NCI-H2171 treated with DMSO at 0.1 percent for 48 hours (cell line): ENCODE data around the gene TMX2.
A peak's percentile ranks its signal among the peaks of the same experiment; 100 is the strongest.
"Not testable (repeated sequence)": the region's sequence is repeated elsewhere in the genome, so short reads cannot be mapped to it uniquely, and the experiment has no call there.

Experiments used
- DNase-seq: peaks from one replicate; lab custom pipeline; 2025; lab: John Stamatoyannopoulos, UW

The TMX2 gene, protein sequence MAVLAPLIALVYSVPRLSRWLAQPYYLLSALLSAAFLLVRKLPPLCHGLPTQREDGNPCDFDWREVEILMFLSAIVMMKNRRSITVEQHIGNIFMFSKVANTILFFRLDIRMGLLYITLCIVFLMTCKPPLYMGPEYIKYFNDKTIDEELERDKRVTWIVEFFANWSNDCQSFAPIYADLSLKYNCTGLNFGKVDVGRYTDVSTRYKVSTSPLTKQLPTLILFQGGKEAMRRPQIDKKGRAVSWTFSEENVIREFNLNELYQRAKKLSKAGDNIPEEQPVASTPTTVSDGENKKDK

DNA sequence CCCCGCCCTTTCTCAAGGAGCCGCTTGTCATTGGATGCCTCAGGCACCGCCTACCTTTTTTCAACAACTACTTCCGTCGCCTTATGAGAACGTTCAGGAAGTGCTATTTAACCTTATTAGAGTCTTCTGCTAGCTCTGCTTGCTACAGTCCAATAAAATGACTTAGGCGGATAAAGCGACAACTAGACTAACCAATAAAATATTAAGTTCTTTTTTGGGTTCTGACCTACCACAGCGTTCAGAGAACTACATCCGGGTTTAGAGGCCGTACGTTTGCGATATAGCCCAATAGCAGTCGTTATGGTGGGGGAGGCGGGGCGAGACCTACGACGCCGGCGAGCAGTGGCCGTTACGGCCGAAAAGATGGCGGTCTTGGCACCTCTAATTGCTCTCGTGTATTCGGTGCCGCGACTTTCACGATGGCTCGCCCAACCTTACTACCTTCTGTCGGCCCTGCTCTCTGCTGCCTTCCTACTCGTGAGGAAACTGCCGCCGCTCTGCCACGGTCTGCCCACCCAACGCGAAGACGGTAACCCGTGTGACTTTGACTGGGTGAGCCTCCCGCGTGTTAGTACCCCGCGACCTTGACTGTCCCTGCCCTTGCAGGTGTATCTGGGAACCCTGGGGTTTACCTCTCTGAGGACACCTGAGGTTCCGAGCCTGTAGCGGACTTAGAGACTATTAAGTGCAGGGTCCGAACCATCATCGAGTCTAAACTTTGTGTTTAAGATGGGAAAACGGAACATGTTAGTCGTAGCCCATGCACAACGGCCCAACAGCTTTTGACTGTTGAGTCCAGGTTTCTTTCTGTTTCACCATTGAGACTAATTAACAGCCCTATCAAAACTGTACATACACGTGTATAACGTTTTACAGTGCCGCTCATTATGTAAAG lies at the start of gene TMX2:
TMX2 (plus strand) TSS at position 338 of the 895 bp plus-strand sequence; CDS start at position 364, 26 bp downstream.
- peak; percentile 97 for DNase-seq

DNA sequence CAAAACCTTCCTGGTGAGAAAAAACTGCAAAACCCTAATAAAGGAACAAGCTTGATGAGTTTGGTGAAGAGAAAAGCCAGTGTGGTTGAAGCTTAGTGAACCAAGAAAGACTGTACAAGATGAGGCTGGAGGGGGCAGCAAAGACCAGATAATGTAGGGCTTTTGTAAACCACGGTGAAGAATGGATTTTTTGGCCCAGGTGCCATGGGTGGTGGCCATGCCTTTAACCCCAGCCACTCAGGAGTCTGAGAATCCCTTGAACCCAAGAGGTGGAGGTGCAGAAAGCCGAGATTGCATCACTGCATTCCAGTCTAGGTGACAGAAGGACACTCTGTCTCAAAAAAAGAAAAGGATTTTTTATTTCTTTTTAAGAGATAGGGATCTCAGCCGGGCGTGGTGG lies 49.5 kb upstream of the TMX2 start:
- no peak for DNase-seq

DNA sequence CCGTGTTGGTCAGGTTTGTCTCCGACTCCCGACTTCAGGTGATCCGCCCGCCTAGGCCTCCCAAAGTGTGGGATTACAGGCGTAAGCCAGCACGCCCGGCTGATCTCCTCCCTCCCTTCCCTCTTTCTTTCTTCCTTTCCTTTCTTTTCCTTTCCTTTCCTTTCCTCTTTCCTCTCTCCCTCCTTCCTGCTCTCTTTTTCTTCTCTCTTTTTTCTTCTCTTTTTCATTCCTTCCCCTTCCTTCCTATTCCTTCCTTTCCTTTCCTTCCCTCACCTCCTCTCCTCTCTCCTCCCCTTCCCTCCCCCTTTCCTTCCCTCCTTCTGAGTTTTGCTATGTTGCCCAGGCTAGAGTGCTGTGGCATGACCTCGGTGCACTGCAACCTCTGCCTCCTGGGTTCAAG lies 48.4 kb upstream of the TMX2 start:
- no peak for DNase-seq

DNA sequence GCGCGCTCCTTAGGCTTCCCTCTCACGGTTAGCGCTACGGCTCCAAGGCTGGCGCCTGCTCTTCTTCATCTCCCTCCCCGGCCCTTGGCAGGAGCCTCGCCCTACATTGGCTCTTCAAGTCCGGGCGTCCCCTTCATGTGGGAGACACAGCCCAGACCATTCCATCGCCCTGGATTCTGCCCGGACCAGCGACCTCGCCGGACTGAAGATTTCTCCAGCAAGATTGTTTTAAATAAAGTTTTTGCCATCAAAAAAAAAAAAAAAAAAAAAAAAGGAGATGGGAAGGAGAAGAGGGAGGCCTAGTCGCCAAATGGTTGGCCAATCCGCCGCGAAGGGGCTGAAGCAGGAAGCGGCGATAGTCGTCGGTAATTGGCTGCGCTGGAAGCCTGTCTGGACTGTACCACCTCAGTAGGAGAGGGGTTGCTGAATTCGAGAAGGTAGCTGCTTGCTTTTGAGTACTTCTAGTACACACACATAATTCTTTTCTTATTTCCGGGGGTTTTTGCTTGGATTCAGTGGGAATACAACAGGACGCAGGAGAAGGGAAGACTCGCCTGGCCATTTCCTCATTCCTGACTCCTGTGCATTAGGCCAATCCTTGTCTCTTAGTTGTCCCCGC lies 45.2 kb upstream of the TMX2 start:
- peak; percentile 100 for DNase-seq

DNA sequence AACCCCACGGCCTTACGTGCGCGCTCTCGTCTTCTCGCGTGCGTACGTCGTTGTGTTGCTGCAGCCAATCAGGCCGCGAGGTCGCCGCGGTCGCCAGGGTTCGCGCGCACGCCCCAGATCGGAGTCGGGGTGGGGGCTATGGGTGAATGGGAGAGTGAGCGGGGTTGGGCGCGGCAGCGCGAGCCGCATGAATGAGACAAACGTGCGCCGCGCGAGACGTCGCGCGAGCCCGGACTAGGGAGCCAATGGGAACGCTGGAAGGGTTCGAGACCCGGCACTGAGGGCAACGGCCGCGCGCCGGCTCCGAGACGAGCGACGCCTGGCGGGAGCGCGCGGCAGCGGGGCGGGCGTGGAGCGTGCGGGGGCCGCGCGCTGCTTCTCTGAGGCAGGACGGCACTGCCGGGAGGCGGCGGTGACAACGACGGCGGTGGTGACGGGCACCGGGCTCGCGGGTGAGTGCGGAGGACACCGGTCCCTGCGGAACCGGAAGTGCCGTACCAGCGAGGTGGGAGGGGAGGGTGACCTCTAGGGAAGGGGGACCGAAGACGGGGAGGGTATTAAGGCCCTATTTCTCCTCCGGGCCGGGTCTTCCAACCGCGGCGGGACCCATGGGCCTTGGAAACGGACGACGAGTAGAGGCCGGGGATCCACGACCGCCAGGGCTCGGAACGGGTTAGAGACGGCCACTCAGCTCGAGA lies 44.5 kb upstream of the TMX2 start, which contains the start of gene ZDHHC5:
ZDHHC5 (plus strand) TSS at position 379 of the 698 bp plus-strand sequence. CDS start 4,977 bp downstream, outside the sequence.
- peak; percentile 100 for DNase-seq

DNA sequence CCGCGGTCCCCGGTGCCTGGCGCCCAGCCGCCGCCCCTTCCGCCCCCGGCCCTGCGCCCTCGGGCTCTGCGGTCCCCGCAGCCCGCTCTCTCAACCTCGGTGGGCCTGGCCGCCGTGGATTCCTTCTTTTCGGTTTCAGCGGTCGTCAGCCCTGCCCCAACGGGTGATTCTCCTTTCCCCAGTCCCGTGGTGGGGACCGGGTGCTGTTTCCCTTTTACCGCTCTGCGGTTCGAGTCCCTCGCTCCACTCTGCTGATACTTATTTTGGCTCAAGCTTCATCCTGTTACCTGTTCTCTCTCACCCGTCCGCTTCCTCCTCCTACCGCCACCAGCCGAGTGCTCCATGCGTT lies 44.0 kb upstream of the TMX2 start:
- DNase-seq: peak; percentile 65

DNA sequence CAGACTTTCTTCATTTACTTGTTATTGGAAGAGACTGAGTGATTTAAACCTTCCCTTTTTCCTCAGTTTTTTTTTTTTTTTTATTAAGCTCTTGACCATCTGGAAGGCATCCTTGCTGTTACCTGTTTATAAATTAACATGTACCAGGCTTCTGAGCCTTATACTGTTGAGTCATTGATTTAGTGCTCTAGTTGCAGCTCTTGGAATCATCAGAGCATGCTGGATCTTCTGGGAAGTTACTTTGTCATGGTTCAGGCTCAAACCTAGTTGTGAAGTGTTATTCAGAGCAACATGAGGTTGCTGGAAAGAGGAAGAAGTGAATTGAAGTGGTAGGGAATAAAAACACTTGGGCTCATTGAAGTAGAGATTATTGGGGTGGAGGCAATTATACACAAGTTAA lies 38.1 kb upstream of the TMX2 start:
- DNase-seq: peak; percentile 2

DNA sequence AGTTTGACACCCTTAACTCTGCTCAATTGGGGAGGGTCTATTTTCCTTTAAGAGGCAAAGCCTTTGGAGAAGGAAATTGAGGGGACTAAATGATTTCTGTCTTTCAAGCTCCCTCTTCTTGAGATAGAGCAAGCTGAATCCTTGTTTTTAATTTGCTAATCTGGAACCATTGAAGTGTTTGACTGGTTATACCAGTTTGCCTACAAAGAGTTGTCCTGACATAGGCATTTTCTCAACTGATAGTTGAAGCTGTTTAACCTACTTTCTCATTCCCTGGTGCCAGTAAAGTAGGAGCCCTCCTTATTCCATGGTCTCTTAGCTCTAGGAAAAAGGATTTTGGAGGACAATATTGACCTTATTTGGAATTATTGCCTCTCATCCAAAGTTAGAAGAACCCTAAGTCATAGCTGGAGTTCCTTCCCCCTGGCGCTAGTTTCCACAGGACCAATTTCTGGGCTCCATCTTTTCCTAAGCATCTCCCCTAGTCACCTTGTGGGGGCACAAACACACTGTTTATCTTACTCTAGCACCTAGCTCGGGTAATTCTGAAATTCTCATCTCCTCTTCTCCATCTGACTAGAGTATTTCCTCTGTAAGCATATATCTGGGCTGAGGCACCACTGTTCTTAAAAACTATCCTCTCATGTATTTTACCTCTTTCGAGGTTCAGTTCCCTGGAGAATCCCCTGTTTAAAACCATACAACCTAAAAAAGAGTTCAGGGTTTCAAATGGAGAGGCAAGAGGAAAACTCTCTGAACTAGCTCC lies 37.0 kb upstream of the TMX2 start:
- no peak for DNase-seq

DNA sequence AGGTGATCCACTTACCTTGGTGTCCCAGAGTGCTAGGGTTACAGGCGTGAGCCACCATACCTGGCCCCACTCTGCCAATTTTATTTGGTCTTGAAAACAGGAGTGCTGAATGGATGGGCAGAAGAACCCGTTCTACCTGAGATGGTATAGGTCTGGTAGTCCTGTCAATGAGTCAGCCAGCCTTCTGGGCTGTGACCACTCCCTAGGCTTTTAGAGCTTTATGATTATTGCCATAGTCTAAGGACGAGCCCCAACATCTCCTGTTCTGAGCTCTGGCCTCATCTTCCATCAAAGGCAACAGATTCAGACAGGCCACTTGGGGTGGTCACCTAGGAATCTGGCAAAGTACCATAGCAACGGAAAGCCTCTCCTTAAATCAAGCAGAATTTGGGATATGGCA lies 33.0 kb upstream of the TMX2 start:
- DNase-seq: no peak

DNA sequence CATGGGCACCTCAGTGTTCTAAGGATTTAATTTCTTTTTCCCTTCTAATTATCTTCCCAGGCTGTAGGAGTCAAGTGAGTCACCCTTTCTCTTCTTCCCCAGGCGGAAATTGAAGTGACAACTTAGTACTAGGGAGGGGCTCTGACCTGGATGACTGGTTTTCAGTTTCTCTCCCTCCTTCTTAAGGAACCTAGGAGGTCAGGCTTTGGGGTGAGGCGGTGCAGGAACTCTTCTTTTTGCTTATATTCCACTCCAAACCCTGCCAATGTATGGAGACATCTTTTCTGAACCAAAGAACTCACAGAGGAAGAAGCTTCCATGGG lies 31.9 kb upstream of the TMX2 start:
- DNase-seq: no peak

DNA sequence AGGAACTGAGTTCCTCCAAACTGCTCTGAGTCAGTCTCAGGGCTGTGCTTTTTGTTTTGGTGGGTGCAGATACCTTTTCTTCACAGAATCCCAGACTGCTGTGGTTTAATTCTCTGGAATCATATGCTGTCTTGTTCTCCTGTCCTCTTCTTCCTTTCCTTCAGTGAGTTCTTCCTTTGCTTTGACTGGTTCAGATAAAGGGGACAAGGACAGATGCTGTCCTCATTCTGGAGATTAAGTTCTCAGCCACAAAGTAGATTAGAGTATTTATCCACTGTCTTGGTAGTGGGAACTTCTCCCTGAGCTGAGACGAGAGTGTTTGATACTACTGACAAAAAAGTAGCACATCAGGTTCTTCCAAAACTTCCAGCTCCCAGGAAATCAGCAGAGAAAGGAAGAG lies 31.2 kb upstream of the TMX2 start:
- DNase-seq: no peak

DNA sequence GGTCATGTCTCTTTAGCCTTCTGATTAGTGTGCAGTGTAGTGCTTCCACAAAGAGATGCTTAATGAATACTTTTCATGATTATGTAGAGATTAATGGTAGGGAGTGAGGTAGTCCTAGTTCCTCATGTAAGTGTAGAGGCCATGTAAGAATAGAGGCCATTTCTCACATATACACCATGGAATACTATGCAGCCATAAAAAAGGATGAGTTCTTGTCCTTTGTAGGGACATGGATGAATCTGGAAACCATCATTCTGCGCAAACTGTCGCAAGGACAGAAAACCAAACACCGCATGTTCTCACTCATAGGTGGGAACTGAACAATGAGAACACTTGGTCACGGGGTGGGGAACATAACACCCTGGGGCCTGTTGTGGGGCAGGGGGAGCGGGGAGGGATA lies 21.9 kb upstream of the TMX2 start:
- not testable (repeated sequence) for DNase-seq

DNA sequence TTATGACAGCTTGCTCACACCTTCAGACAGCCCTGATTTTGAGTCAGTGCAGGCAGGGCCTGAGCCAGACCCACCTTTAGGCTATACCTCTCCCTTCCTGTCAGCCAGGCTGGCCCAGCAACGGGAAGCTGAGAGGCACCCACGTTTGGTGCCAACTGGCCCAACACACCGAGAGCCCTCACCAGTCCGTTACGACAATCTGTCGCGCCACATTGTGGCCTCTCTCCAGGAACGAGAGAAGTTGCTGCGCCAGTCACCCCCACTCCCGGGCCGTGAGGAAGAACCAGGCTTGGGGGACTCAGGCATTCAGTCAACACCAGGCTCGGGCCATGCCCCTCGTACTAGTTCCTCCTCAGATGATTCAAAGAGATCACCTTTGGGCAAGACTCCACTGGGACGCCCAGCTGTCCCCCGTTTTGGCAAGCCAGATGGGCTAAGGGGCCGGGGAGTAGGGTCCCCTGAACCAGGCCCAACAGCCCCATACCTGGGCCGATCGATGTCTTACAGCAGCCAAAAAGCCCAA lies 13.5 kb upstream of the TMX2 start:
- DNase-seq: no peak

DNA sequence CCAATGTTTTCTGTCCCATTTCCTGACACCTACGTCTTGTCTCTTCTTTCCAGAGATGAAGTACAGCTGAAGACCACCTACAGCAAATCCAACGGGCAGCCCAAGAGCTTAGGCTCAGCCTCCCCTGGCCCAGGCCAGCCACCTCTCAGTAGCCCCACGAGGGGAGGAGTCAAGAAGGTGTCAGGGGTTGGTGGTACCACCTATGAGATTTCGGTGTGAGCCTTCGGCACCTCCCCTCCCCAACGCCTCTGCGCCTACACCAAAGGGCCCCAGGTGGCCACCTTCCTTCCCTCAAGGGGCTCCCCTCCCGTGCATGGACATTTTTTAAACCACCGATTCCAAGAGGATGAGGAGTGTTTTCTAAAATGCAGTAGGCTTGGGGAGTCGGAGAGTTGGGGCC lies 12.6 kb upstream of the TMX2 start:
- no peak for DNase-seq

DNA sequence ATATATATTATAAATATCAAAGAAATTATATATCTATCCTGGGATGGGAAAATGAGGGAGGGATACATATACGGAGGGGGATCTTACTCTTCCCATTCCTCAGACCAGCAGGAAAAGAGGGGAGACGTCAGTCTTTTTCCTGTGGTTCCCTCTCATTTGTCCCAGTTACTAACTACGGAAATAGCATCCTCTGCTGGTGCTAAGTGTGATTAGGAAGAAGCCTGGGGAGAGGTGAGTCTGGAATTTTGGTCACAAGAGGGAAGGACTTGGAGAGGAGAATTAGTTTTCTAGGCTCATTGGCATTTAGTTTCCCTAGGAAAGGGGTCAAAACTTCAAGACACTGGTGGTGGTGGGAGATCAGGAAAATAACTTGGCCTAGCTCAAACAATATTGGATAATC lies 12.0 kb upstream of the TMX2 start:
- no peak for DNase-seq

DNA sequence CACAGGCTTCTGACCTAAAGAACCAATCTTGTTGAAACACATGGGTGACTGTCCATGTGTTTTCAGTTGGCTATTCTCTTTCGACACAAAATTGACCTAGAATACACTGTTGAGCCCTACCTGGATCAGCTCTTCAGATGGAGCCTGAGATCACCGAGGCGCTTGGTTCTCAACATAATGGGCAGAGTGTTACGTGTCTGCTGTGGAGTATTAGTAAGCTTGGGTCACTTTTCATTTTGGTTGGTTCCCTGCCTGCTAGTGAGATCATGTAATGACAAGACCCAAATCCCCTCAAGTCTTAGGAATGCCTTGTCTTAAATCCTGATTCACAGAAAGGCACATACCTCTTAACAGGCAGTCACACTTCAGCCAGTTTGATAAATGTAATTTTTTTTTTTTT lies 9.1 kb upstream of the TMX2 start:
- DNase-seq: no peak

DNA sequence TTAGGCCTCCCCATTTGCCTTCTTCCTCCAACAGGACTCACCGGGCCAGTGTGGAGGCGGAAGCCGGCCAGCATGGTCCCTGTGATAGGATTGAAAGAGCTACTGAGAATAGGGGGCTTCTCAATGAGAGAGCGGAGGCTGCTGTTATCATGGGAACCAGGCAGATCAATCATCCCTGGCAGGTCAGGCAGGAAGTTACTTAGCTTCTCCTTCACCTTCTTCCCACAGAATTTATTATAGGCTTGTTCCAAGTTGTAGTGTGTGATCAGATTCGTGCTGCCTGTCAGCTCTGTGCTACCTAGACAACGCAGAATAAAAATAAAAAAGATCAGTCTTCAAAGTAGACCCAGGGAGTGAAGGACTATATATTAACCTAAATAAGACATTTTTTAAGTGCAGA lies 7.5 kb upstream of the TMX2 start:
- no peak for DNase-seq

DNA sequence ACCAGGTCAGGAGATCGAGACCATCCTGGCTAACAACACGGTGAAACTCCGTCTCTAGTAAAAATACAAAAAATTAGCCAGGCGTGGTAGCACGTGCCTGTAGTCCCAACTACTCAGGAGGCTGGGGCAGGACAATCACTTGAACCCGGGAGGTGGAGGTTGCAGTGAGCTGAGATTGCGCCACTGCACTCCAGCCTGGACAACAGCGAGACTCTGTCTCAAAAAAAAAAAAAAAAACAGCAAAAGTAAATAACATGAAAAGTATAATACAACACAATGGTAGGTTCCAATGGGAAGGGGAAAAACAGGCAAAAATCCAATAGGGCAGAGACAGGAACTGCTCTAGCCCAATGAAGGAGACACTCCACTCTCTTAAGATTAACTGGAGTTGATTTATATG lies 7.0 kb upstream of the TMX2 start:
- DNase-seq: not testable (repeated sequence)

DNA sequence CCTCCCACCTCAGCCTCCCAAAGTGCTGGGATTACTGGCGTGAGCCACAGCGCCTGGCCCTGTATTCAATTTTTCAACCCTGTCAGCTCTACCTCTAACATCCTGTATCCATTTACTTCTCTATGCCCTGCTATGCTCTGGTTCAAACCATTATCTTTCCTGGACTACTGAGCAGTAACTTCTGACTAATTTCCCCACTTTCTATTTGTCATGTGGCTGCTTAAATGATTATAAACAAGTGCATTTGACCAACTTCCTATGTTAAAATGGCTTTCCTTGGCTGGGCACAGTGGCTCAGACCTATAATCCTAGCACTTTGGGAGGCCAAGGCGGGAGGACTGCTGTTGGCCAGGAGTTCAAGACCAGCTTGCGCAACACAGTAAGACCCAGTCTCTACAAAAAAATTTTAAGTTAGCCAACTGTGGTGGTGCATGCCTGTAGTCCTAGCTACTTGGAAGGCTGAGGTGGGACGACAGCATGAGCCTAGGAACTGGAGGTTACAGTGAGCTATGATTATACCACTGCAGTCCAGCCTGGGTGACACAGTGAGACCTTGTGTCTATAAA lies 2.5 kb upstream of the TMX2 start:
- no peak for DNase-seq

DNA sequence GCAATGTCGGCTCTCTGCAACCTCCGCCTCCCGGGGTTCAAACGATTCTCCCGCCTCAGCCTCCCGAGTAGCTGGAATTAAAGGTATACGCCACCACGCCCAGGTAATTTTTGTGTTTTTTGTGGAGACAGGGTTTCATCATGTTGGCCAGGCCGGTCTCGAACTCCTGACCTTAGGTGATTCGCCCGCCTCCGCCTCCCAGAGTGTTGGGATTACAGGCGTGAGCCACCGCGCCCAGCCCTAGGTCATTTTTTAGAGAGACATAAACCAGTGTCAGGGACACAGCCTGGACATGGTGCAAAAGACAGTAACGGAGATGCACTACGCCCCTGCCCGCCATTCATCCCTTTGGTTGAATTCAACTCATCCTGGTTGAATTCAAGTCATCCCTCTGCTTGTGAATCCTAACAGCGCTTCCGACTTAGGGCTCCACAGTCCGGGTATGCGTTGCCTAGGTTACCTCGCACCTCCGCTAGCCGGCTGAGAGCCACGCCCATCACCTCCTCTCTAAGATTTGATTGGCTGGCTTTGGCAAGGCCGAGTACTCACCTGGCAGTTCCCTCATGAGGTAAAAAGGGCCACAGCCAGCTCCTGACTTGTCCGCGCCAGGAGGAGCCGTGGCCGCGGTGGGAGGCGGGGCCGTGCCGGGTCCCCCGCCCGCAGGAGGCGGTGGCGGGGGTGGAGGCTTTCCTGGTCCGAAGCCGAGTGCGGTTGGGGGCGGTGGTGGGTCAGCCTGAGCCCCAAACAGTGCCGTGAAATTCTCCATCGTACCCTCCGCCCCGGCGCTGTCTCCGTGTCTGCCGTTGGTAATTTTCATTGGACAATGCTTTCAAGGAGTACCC lies 758 bp upstream of the TMX2 start, which contains the start of gene MED19:
MED19 (minus strand) TSS at position 802 of the 842 bp plus-strand sequence; CDS start at position 766, 36 bp downstream.
- peak; percentile 81 for DNase-seq
